HAP-1 (cell line): ENCODE data around the gene NLGN4Y.
"Not testable (repeated sequence)": the region's sequence is repeated elsewhere in the genome, so short reads cannot be mapped to it uniquely, and the experiment has no call there.

Experiments used
- DNase-seq, 2 experiments: peaks; one replicate each; pipeline ENCODE4 v3.0.0-alpha.2; 2016 to 2020; ENCODE audit warnings: low spot score in 2 of 2
- H3K27me3 ChIP-seq: fragments of 250-450 bp; sonication (Bioruptor Pico); 2 replicates; pipeline ENCODE4 v1.5.1; 2020; ENCODE audit warnings: low read depth, mild to moderate bottlenecking, moderate library complexity
- H3K36me3 ChIP-seq: fragments of 250-450 bp; sonication (Bioruptor Pico); replicated peaks from 2 replicates; pipeline ENCODE4 v1.5.1; 2020; ENCODE audit warnings: mild to moderate bottlenecking
- H3K4me1 ChIP-seq: fragments of 250-450 bp; sonication (Bioruptor Pico); 2 replicates; pipeline ENCODE4 v1.5.1; 2020; ENCODE audit warnings: mild to moderate bottlenecking
- H3K4me3 ChIP-seq: fragments of 250-450 bp; sonication (Bioruptor Pico); 2 replicates; pipeline ENCODE4 v1.5.1; 2020; ENCODE audit warnings: mild to moderate bottlenecking, moderate library complexity
- H3K9me3 ChIP-seq: fragments of 250-450 bp; sonication (Bioruptor Pico); 2 replicates; pipeline ENCODE4 v1.5.1; 2020; ENCODE audit warnings: mild to moderate bottlenecking, moderate library complexity
- in situ Hi-C: fragments of 300-500 bp; cut with MboI; formaldehyde crosslinking; loops from 3 replicates; pipeline ENCODE4 v1.14.3; 2020; ENCODE audit warnings: low sequenced_read_pairs, inconsistent platforms, mixed read lengths

The NLGN4Y gene

DNA sequence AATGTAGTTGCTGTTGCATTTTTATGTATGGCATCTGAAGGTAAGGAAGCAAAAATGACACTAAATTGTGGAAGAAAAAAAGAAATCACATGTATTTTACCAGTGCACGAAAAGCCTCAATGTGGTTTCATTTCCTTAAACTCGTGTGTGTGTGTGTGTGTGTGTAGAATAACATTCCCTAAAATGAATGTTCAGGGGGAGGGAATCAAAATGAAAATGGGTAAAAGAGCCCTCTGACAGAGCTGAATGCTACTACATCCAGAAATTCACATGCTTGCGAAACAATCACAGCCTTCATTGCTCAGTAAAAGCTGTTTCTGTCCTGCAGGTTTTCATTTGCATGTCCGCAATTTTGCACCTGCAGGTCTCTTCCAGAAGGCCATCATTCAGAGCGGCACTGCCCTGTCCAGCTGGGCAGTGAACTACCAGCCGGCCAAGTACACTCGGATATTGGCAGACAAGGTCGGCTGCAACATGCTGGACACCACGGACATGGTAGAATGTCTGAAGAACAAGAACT lies 305.1 kb downstream of the NLGN4Y start:
- no peaks in the 10 kb centered on the region for H3K9me3 ChIP-seq
- no peak overlapping the region for H3K4me3 ChIP-seq
- in situ Hi-C loops: no loop called here
- no peaks in the 10 kb centered on the region for H3K36me3 ChIP-seq
- no peak for DNase-seq
- no peaks in the 10 kb centered on the region for H3K4me1 ChIP-seq
- H3K27me3 ChIP-seq: no peaks in the 10 kb centered on the region

DNA sequence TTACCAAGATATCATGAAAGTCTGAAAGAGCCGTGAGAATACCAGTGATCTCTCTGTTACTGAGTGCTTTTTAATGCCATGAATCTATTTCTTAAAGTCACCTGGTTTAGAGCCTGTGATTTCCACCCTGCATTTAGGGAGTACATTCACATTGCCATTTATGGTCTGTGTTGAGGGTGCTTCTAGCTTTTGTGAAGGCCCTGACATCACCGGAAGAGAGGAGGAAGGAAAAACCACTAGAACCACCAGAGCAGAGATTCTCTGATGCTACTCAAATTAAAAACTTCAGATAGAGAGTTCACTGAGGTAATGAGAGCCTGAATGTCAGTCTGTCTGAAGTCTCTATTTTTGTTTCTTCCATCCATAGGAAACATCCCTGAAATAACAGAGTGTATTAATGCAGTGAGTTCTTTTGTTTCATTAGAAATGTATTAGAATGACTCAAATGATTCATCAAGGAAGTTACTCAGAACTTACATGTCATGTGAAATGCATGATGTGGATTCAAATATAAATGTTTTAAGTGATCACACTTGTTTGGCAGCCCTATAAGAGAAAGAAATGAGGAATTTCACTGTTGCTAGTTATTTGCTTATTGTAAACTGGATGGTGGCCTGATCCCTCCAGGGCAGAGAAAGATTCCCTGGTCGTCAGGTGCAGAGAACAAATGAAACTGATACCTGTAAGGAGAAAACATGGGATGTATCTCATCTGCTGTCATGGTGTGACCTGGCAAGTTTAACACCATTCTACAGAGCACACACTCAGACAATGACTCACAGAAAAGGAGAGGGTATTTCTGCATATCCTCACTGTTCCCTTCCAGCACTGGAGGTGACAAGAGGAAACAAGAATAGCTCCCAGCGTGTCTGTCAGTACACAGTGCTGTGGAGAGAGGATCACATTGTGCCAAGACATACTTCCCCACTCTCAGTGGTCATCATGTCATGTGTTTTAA lies 310.1 kb downstream of the NLGN4Y start:
- Histone ChIP-seq H3K4me3 (no peak overlapping the region), H3K27me3 (no peaks in the 10 kb centered on the region), H3K9me3 (no peaks in the 10 kb centered on the region), H3K4me1 (no peaks in the 10 kb centered on the region), H3K36me3 (no peaks in the 10 kb centered on the region)
- in situ Hi-C loops: no loop called here
- no peak for DNase-seq

DNA sequence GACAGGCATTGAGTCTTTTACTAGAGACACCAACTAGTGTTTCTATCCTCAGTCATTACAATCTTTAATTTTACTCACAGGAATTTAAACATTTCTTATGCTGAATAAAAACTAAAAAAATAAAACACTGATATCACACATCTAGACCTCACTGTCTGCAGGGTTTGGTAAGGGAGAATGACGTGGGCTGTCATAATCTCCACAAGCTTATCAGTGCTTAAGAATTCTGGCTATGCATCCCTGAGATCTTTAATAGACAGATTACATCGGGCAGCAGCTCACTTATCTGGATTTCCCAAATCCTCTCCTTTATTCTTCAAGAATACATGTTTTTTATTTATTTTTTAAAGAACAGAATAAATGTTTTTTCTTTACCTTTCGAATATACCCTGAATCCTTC lies 313.1 kb downstream of the NLGN4Y start:
- DNase-seq: no peak
- H3K36me3 ChIP-seq: no peaks in the 10 kb centered on the region
- no peak overlapping the region for H3K4me3 ChIP-seq
- no peaks in the 10 kb centered on the region for H3K9me3 ChIP-seq
- H3K4me1 ChIP-seq: no peaks in the 10 kb centered on the region
- in situ Hi-C loops: no loop called here
- H3K27me3 ChIP-seq: no peaks in the 10 kb centered on the region

DNA sequence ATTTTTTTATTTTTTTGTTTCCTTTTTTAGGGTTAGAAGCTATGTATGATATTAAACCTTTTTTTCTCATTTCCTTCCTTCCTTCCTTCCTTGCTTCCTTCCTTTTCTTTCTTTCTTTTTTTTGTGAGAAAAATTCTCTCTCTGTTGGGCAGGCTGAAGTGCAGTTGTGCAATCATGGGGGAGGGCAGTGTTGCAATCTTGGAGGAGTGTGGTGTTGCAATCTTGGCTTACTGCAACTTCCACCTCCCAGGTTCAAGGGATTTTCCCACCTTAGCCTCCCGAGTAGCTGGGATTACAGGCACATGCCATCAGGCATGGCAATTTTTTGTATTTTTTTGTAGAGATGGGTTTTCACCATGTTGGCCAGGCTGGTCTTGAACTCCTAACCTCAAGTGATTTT lies 326.4 kb downstream of the NLGN4Y start:
- no peak for DNase-seq
- no peaks in the 10 kb centered on the region for H3K36me3 ChIP-seq
- H3K27me3 ChIP-seq: no peaks in the 10 kb centered on the region
- in situ Hi-C loops: no loop called here
- H3K9me3 ChIP-seq: no peaks in the 10 kb centered on the region
- no peaks in the 10 kb centered on the region for H3K4me1 ChIP-seq
- H3K4me3 ChIP-seq: no peak overlapping the region

DNA sequence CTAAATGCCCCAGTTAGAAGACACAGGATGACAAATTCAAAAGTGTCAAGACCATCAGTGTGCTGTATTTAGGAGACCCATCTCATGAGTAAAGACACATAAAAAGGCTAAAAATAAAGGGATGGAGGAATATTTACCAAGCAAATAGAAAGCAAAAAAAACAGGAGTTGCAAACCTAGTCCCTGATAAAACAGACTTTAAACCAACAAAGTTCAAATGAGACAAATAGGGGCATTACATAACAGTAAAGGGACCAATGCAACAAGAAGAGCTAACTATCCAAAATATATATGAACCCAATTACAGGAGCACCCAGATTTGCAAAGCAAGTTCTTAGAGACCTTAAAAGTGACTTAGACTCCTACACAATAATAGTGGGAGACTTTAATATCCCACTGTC lies 336.1 kb downstream of the NLGN4Y start:
- no peaks in the 10 kb centered on the region for H3K4me1 ChIP-seq
- no peaks in the 10 kb centered on the region for H3K9me3 ChIP-seq
- no peak for DNase-seq
- in situ Hi-C loops: no loop called here
- no peaks in the 10 kb centered on the region for H3K36me3 ChIP-seq
- H3K4me3 ChIP-seq: no peak overlapping the region
- H3K27me3 ChIP-seq: no peaks in the 10 kb centered on the region

DNA sequence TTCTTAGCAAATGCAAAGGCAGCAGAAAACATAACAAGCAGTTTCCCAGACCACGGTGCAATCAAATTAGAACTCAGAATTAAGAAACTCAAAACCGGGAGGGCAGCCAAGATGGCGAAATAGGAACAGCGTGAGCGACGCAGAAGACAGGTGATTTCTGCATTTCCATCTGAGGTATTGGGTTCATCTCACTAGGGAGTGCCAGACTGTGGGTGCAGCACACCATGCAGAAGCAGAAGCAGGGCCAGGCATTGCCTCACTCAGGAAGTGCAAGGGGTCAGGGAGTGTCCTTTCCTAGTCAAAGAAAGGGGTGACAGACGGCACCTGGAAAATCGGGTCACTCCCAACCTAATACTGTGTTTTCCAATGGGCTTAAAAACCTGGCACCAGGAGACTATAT lies 336.7 kb downstream of the NLGN4Y start:
- DNase-seq, H3K4me3 ChIP-seq, in situ Hi-C loops: not testable (repeated sequence)

DNA sequence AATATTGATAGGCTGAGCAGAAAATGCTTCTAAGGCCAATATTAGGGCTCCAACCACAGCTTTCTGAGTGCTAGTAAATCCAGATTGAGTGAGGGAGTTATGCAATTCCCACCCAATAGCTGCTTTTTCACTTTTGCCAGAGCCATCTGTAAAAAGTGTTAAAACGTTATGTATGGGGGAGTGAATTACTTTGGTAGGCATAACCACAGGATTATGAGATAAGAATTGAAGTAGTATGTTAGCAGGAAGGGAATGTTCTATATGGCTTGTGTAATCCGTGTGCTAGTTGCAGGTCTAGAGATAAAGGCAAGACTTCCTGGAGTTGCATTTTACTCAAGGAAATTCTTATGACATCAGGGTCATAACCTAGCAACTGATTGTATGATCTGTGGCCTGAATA lies 347.6 kb downstream of the NLGN4Y start:
- no peaks in the 10 kb centered on the region for H3K9me3 ChIP-seq
- in situ Hi-C loops: no loop called here
- H3K4me3 ChIP-seq: no peak overlapping the region
- DNase-seq: no peak
- no peaks in the 10 kb centered on the region for H3K36me3 ChIP-seq
- no peaks in the 10 kb centered on the region for H3K27me3 ChIP-seq
- no peaks in the 10 kb centered on the region for H3K4me1 ChIP-seq

More for the DNA sequence above, 336.7 kb downstream of the NLGN4Y start:
- not testable (repeated sequence) for H3K4me1 ChIP-seq, H3K27me3 ChIP-seq, H3K9me3 ChIP-seq, H3K36me3 ChIP-seq
